ENCODE results near the gene FHL1.

The FHL1 gene

DNA sequence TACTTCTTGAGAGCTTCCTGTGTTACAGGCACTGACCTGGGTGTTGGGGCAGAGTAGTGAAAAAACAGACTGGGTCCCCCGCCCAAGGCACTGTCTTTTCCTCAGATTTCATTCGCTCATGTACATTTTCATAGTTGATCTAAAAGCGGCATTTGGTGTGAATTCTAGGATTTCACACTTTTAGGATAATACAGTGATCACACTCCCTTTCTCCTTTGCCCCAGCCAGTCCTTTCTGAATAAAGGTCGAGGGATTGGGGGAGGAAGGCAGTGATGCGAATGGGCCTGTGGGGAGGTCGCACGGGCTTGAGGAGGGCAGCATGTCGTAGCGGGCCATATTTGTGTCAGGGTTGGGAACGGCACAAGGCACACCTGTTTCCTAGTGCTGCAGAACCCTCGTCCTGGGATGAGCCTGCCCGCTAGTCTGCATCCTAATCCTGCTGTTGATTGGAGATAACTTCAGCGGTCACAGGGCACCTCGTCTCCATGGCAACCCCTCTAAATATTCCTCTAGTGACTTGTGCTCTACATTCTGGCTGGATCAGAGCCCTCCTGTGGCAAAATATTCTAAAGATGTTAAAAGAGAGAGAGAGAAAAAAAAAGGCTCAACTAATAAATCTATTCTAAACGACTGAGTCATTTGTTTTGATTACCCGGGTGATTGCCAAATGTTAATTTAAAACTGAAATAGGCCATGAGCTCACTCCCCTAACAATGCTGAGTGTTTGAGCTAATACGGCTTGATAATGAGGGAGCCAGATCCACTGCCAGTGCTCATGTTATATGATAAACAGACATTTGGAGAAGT is 21.8 kb downstream of the FHL1 start:
- no peak for DNase-seq (ENCODE audit: low read depth, low spot score)
- Histone ChIP-seq H3K9me3 (ENCODE audit: low read depth, low read length) (no peaks in the 10 kb centered on the region), H3K4me3 (no peak overlapping the region), H3K9ac (ENCODE audit: insufficient read length) (no peak overlapping the region), H3K27ac (no peak overlapping the region), H3K36me3 (ENCODE audit: insufficient read depth, low read length) (no peaks in the 10 kb centered on the region)
- no peak for TF ChIP-seq FOXP2 (optimal IDR thresholded peaks at IDR 0.05; ENCODE audit: control extremely low read depth, extremely low read length, insufficient read depth)

DNA sequence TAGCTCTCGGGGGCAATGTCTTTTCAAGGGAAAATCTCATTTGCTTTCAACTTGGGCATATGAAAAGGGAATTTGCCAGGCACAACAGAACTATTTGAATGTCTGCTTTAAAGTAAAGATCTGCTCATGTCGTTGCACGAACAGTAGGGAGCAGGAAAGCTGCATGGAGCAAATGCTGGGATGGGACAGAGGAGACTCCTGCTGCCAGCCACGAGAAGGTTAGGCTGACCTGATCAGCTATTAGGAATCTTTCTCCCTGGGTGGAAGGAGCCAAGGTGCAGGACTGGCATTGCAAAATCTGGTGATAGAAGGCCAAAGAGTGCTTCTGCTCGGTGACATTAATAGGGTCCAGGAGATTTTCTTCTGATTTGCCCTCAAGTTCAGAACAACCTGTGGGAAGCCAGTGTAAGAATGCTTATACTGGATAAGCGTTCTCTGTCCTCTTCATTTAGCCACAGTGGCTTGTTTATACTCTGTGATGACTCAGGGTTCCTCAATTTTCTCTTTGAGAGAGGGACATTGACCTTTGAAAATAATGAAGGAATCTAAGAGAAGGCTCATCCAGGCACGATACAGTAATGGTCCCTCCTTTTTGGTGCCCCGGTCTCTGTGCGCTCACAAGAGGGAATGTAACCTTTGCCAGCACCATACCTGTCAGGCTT is 22.9 kb downstream of the FHL1 start:
- Histone ChIP-seq H3K9ac (ENCODE audit: insufficient read length) (no peak overlapping the region), H3K9me3 (ENCODE audit: low read depth, low read length) (no peaks in the 10 kb centered on the region), H3K4me3 (no peak overlapping the region), H3K36me3 (ENCODE audit: insufficient read depth, low read length) (no peaks in the 10 kb centered on the region), H3K27ac (no peak overlapping the region)
- TF ChIP-seq FOXP2 (optimal IDR thresholded peaks at IDR 0.05; ENCODE audit: control extremely low read depth, extremely low read length, insufficient read depth) (no peak), POLR2AphosphoS5 (IDR thresholded peaks at IDR 0.05; ENCODE audit: borderline replicate concordance, low read depth, low read length) (no peak), EZH2 (IDR thresholded peaks at IDR 0.05) (no peak)
- DNase-seq (ENCODE audit: low read depth, low spot score), result no peak

DNA sequence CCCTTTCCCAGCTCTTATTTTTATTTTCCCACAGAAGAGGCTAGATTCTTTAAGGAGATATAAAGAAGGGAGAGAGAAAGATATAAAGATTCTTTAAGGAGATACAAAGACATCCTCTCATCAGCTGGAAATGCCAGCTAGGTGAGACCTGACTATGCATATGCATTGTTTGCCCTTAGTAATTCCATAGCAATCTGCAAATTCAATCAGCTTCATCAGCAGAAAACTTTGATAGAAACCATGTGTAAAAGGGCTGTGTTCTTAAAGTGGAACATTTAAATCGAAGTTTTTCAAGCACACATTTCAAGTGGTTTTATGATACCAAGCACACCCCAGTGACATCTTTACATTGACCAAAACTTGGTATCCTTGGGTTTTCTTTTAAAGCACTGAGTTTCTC is 24.1 kb downstream of the FHL1 start:
- DNase-seq (ENCODE audit: low read depth, low spot score), result no peak
- Histone ChIP-seq H3K4me3 (no peak overlapping the region), H3K36me3 (ENCODE audit: insufficient read depth, low read length) (no peaks in the 10 kb centered on the region), H3K9me3 (ENCODE audit: low read depth, low read length) (no peaks in the 10 kb centered on the region), H3K9ac (ENCODE audit: insufficient read length) (no peak overlapping the region), H3K27ac (no peak overlapping the region)
- TF ChIP-seq EZH2 (IDR thresholded peaks at IDR 0.05) (no peak), FOXP2 (optimal IDR thresholded peaks at IDR 0.05; ENCODE audit: control extremely low read depth, extremely low read length, insufficient read depth) (no peak), POLR2AphosphoS5 (IDR thresholded peaks at IDR 0.05; ENCODE audit: borderline replicate concordance, low read depth, low read length) (no peak)

GRCh38 chrX:136176399-136176825 is 29.1 kb downstream of the FHL1 start:
- H3K4me3 ChIP-seq, result no peak overlapping the region
- no peak for DNase-seq (ENCODE audit: low read depth, low spot score)
- H3K27ac ChIP-seq, result no peak overlapping the region
- no peaks in the 10 kb centered on the region for H3K9me3 ChIP-seq (ENCODE audit: low read depth, low read length)
- TF ChIP-seq POLR2AphosphoS5 (IDR thresholded peaks at IDR 0.05; ENCODE audit: borderline replicate concordance, low read depth, low read length) (no peak), EZH2 (IDR thresholded peaks at IDR 0.05) (no peak), FOXP2 (optimal IDR thresholded peaks at IDR 0.05; ENCODE audit: control extremely low read depth, extremely low read length, insufficient read depth) (no peak)
- no peak overlapping the region for H3K9ac ChIP-seq (ENCODE audit: insufficient read length)
- no peaks in the 10 kb centered on the region for H3K36me3 ChIP-seq (ENCODE audit: insufficient read depth, low read length)

GRCh38 chrX:136179133-136179532 is 31.8 kb downstream of the FHL1 start:
- no peaks in the 10 kb centered on the region for H3K36me3 ChIP-seq (ENCODE audit: insufficient read depth, low read length)
- no peak overlapping the region for H3K4me3 ChIP-seq
- no peaks in the 10 kb centered on the region for H3K9me3 ChIP-seq (ENCODE audit: low read depth, low read length)
- no peak overlapping the region for H3K9ac ChIP-seq (ENCODE audit: insufficient read length)
- TF ChIP-seq POLR2AphosphoS5 (IDR thresholded peaks at IDR 0.05; ENCODE audit: borderline replicate concordance, low read depth, low read length) (no peak), EZH2 (IDR thresholded peaks at IDR 0.05) (no peak), FOXP2 (optimal IDR thresholded peaks at IDR 0.05; ENCODE audit: control extremely low read depth, extremely low read length, insufficient read depth) (no peak)
- H3K27ac ChIP-seq, result no peak overlapping the region
- DNase-seq (ENCODE audit: low read depth, low spot score), result no peak

- no peaks in the 10 kb centered on the region for H3K9me3 ChIP-seq (ENCODE audit: low read depth, low read length)
- TF ChIP-seq POLR2AphosphoS5 (IDR thresholded peaks at IDR 0.05; ENCODE audit: borderline replicate concordance, low read depth, low read length) (no peak), EZH2 (IDR thresholded peaks at IDR 0.05) (no peak), FOXP2 (optimal IDR thresholded peaks at IDR 0.05; ENCODE audit: control extremely low read depth, extremely low read length, insufficient read depth) (no peak)
- no peaks in the 10 kb centered on the region for H3K36me3 ChIP-seq (ENCODE audit: insufficient read depth, low read length)
- no peak for DNase-seq (ENCODE audit: low read depth, low spot score)
- H3K9ac ChIP-seq (ENCODE audit: insufficient read length), result no peak overlapping the region
- H3K4me3 ChIP-seq, result no peak overlapping the region
- H3K27ac ChIP-seq, result no peak overlapping the region
These were observed 35.1 kb downstream of the FHL1 start for GRCh38 chrX:136182414-136182813.

DNA sequence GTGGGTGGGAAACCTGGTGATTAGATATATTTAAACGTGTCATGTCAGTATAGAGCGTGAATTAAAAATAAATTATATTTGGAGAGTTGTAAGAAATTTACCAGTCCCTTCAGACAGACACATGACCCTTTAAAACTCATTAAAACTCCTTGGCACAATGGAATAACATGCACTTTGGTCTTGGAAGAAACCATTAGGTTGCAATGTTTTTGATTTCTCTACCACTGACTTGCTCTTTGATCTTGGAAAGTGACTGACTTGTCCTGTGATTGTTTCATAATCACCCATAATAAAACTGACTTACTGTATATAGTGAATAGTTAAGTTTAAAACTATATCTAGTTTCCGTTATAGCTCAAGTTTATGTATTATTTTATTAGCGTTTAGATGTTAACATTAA is 35.8 kb downstream of the FHL1 start:
- DNase-seq (ENCODE audit: low read depth, low spot score), result no peak
- TF ChIP-seq POLR2AphosphoS5 (IDR thresholded peaks at IDR 0.05; ENCODE audit: borderline replicate concordance, low read depth, low read length), result no peak
- no peak for TF ChIP-seq EZH2 (IDR thresholded peaks at IDR 0.05)
- no peak for TF ChIP-seq FOXP2 (optimal IDR thresholded peaks at IDR 0.05; ENCODE audit: control extremely low read depth, extremely low read length, insufficient read depth)

DNA sequence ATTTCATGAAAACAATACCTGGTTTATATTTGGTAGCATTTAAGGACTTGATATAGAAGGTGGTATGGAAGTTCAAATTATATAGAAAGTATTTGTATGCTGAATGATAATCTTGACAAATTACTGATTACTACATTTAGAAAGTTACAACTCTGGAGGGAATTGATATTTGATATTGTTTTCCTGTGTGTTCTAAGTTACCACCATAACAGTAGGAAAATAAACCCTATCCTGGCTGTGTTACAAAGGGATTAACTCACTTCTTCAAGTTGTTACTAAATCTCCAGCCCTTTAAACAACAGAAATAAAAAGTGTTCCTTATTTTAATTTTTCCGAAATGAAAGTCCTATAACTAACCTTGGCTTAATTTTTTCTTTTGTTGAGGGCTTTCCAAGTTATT is 36.6 kb downstream of the FHL1 start:
- no peak overlapping the region for H3K9ac ChIP-seq (ENCODE audit: insufficient read length)
- no peak overlapping the region for H3K4me3 ChIP-seq
- no peaks in the 10 kb centered on the region for H3K36me3 ChIP-seq (ENCODE audit: insufficient read depth, low read length)
- no peaks in the 10 kb centered on the region for H3K9me3 ChIP-seq (ENCODE audit: low read depth, low read length)
- TF ChIP-seq EZH2 (IDR thresholded peaks at IDR 0.05), result no peak
- no peak for TF ChIP-seq FOXP2 (optimal IDR thresholded peaks at IDR 0.05; ENCODE audit: control extremely low read depth, extremely low read length, insufficient read depth)
- no peak for TF ChIP-seq POLR2AphosphoS5 (IDR thresholded peaks at IDR 0.05; ENCODE audit: borderline replicate concordance, low read depth, low read length)
- H3K27ac ChIP-seq, result no peak overlapping the region
- DNase-seq (ENCODE audit: low read depth, low spot score), result no peak

More for the DNA sequence above, 35.8 kb downstream of the FHL1 start:
- H3K36me3 ChIP-seq (ENCODE audit: insufficient read depth, low read length), result no peaks in the 10 kb centered on the region
- no peak overlapping the region for H3K9ac ChIP-seq (ENCODE audit: insufficient read length)
- H3K4me3 ChIP-seq, result no peak overlapping the region
- H3K27ac ChIP-seq, result no peak overlapping the region
- H3K9me3 ChIP-seq (ENCODE audit: low read depth, low read length), result no peaks in the 10 kb centered on the region
